HEK293 (cell line): Measurements from ENCODE around the gene COTL1.

Source experiments
- CTCF ChIA-PET: fragments of 350-600 bp; formaldehyde crosslinking; extraction: SDS; loops from one replicate; lab custom pipeline; 2021; ENCODE audit warnings: antibody characterized with exemption; lab: Yijun Ruan, JAX
- POLR2A ChIA-PET: fragments of 300-600 bp; formaldehyde crosslinking; extraction: SDS; loops from one replicate; lab custom pipeline; 2020; ENCODE audit warnings: antibody characterized with exemption, inconsistent platforms; lab: Yijun Ruan, JAX
- H3K27ac ChIP-seq: fragments of 200-500 bp; sonication (Bioruptor generic); 2 replicates; pipeline ENCODE4 v1.5.1; 2014; ENCODE audit warnings: low read depth, low read length, control low read depth, inconsistent platforms; ENCODE audit errors: extremely low read depth
- H3K36me3 ChIP-seq, 2 experiments: fragments of 200-500 bp in 1 of 2; sonication (Bioruptor generic) in 1 of 2; 1 replicate in 1 of 2; 2 replicates in 1 of 2; pipeline ENCODE4 v1.5.1; 2014 to 2017; ENCODE audit warnings: inconsistent platforms in 2 of 2, low read length in 2 of 2; ENCODE audit not compliant: control insufficient read depth in 2 of 2, insufficient read depth in 1 of 2
- H3K4me1 ChIP-seq: fragments of 200-500 bp; sonication (Bioruptor generic); 2 replicates; pipeline ENCODE4 v1.5.1; 2014; ENCODE audit warnings: mild to moderate bottlenecking, low read length, inconsistent platforms; ENCODE audit not compliant: control insufficient read depth, insufficient read depth
- H3K4me3 ChIP-seq: 2 replicates; pipeline ENCODE4 v1.5.1; 2011; ENCODE audit warnings: low read depth, mild to moderate bottlenecking, control low read depth, low read length, moderate library complexity
- H3K9me3 ChIP-seq: fragments of 200-500 bp; sonication (Bioruptor generic); 2 replicates; pipeline ENCODE4 v1.5.1; 2014; ENCODE audit warnings: low read depth, low read length, inconsistent platforms; ENCODE audit not compliant: control insufficient read depth, insufficient read depth
- IKZF3 ChIP-seq: fragments of 450-650 bp; IDR thresholded peaks from 2 replicates; pipeline ENCODE4 v1.5.0; 2018; ENCODE audit warnings: missing biosample characterization, mild to moderate bottlenecking, missing genetic modification characterization, moderate library complexity
- KLF16 ChIP-seq: fragments of 450-650 bp; formaldehyde crosslinking; IDR thresholded peaks from 2 replicates; pipeline ENCODE4 v1.5.1; 2017; ENCODE audit warnings: missing biosample characterization, missing genetic modification characterization
- ZBTB48 ChIP-seq: fragments of 450-650 bp; formaldehyde crosslinking; IDR thresholded peaks from 2 replicates; pipeline ENCODE4 v1.5.1; 2016; ENCODE audit warnings: missing biosample characterization, missing genetic modification characterization
- ZEB2 ChIP-seq: fragments of 450-650 bp; formaldehyde crosslinking; IDR thresholded peaks from 2 replicates; pipeline ENCODE4 v1.5.1; 2016; ENCODE audit warnings: missing biosample characterization, missing genetic modification characterization
- ZFP37 ChIP-seq: fragments of 450-650 bp; formaldehyde crosslinking; IDR thresholded peaks from 2 replicates; pipeline ENCODE4 v1.5.1; 2016; ENCODE audit warnings: missing biosample characterization, missing genetic modification characterization
- ZNF16 ChIP-seq: fragments of 450-650 bp; formaldehyde crosslinking; IDR thresholded peaks from 2 replicates; pipeline ENCODE4 v1.5.1; 2016; ENCODE audit warnings: low read depth, missing biosample characterization, missing genetic modification characterization
- ZNF292 ChIP-seq: fragments of 450-650 bp; formaldehyde crosslinking; IDR thresholded peaks from 2 replicates; pipeline ENCODE4 v1.5.1; 2016; ENCODE audit warnings: low read depth, missing biosample characterization, missing genetic modification characterization, borderline replicate concordance
- ZNF335 ChIP-seq: fragments of 450-650 bp; formaldehyde crosslinking; conservative IDR thresholded peaks from 2 replicates; pipeline ENCODE4 v1.5.1; 2016; ENCODE audit warnings: missing biosample characterization, missing genetic modification characterization
- ZNF37A ChIP-seq: fragments of 450-650 bp; IDR thresholded peaks from 2 replicates; pipeline ENCODE4 v1.5.1; 2018; ENCODE audit warnings: missing biosample characterization, missing genetic modification characterization
- ZNF423 ChIP-seq: fragments of 450-650 bp; formaldehyde crosslinking; IDR thresholded peaks from 2 replicates; pipeline ENCODE4 v1.5.1; 2016; ENCODE audit warnings: missing biosample characterization, missing genetic modification characterization
- ZNF518A ChIP-seq: fragments of 450-650 bp; formaldehyde crosslinking; conservative IDR thresholded peaks from 2 replicates; pipeline ENCODE4 v1.5.1; 2016; ENCODE audit warnings: low read depth, missing biosample characterization, missing genetic modification characterization
- ZNF549 ChIP-seq: fragments of 450-650 bp; IDR thresholded peaks from 2 replicates; pipeline ENCODE4 v1.5.1; 2018; ENCODE audit warnings: missing biosample characterization, missing genetic modification characterization, mild to moderate bottlenecking, inconsistent platforms, moderate library complexity
- ZNF561 ChIP-seq: fragments of 450-650 bp; IDR thresholded peaks from 2 replicates; pipeline ENCODE4 v1.5.1; 2018; ENCODE audit warnings: missing biosample characterization, missing genetic modification characterization, borderline replicate concordance
- ZNF580 ChIP-seq: fragments of 450-650 bp; formaldehyde crosslinking; IDR thresholded peaks from 2 replicates; pipeline ENCODE4 v1.5.1; 2016; ENCODE audit warnings: missing biosample characterization, missing genetic modification characterization
- ZNF600 ChIP-seq: fragments of 450-650 bp; formaldehyde crosslinking; IDR thresholded peaks from 2 replicates; pipeline ENCODE4 v1.5.1; 2016; ENCODE audit warnings: missing biosample characterization, missing genetic modification characterization
- ZNF692 ChIP-seq: fragments of 450-650 bp; formaldehyde crosslinking; IDR thresholded peaks from 2 replicates; pipeline ENCODE4 v1.5.1; 2016; ENCODE audit warnings: missing biosample characterization, missing genetic modification characterization
- ZNF830 ChIP-seq: fragments of 450-650 bp; IDR thresholded peaks from 2 replicates; pipeline ENCODE4 v1.5.0; 2018; ENCODE audit warnings: missing biosample characterization, missing genetic modification characterization, low read depth, mild to moderate bottlenecking, moderate library complexity
- ZNF837 ChIP-seq: fragments of 450-650 bp; formaldehyde crosslinking; IDR thresholded peaks from 2 replicates; pipeline ENCODE4 v1.5.1; 2016; ENCODE audit warnings: missing biosample characterization, missing genetic modification characterization
- ZSCAN16 ChIP-seq: fragments of 450-650 bp; formaldehyde crosslinking; IDR thresholded peaks from 2 replicates; pipeline ENCODE4 v1.5.1; 2016; ENCODE audit warnings: missing biosample characterization, missing genetic modification characterization
- TF ChIP-seq, protein P1 (sequence below): fragments of 450-650 bp; formaldehyde crosslinking; IDR thresholded peaks from 2 replicates; pipeline ENCODE4 v1.5.1; 2016; ENCODE audit warnings: missing biosample characterization, missing genetic modification characterization, low read depth

Gene COTL1

GRCh38 chr16:84613408-84614072 lies 4.3 kb downstream of the COTL1 start:
- ChIA-PET CTCF (no interaction called here), POLR2A (no interaction called here)
- Histone ChIP-seq H3K36me3 (peaks cover 0 to 15% of the 10 kb centered on the region in 2 experiments; a peak in 1 of 3 replicates), H3K4me1 (peaks cover 4% of the 10 kb centered on the region; the same call in 1 of the 2 replicates), H3K9me3 (no peaks in the 10 kb centered on the region), H3K4me3 (no peak overlapping the region), H3K27ac (no peak overlapping the region)
- peak; percentile 96 for TF ChIP-seq ZNF16 (tag by site-specific recombination)
- no peak for TF ChIP-seq ZFP37
- TF ChIP-seq ZNF561, result no peak
- TF ChIP-seq ZNF580 (tag by site-specific recombination), result peak; percentile 64; the same call in 1 of the 2 replicates
- no peak for TF ChIP-seq ZSCAN16 (tag by site-specific recombination)
- TF ChIP-seq, protein P1, sequence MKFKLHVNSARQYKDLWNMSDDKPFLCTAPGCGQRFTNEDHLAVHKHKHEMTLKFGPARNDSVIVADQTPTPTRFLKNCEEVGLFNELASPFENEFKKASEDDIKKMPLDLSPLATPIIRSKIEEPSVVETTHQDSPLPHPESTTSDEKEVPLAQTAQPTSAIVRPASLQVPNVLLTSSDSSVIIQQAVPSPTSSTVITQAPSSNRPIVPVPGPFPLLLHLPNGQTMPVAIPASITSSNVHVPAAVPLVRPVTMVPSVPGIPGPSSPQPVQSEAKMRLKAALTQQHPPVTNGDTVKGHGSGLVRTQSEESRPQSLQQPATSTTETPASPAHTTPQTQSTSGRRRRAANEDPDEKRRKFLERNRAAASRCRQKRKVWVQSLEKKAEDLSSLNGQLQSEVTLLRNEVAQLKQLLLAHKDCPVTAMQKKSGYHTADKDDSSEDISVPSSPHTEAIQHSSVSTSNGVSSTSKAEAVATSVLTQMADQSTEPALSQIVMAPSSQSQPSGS (tag by site-specific recombination), result no peak

DNA sequence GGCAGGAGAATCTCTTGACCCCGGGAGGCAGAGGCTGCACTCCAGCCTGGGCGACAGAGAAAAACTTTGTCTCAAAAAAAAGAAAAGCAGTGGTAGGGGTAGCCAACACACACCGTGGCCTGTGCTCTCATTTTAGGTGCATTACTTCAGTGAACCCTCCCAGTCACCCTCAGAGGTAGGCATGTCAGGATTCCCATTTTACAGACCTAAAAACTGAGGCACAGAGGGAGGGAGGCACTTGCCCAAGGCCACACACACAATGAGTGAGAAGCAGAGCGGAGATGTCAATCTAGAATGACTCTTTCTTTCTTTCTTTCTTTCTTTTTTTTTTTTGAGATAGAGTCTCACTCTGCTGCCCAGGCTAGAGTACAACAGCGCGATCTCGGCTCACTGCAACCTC lies 5.2 kb downstream of the COTL1 start:
- Histone ChIP-seq H3K27ac (no peak overlapping the region), H3K4me3 (no peak overlapping the region), H3K9me3 (no peaks in the 10 kb centered on the region), H3K4me1 (peaks cover 4% of the 10 kb centered on the region; the same call in 1 of the 2 replicates), H3K36me3 (peaks cover 0 to 15% of the 10 kb centered on the region in 2 experiments; a peak in 1 of 3 replicates)
- CTCF ChIA-PET, result no interaction called here
- POLR2A ChIA-PET, result no interaction called here
- no peak for TF ChIP-seq ZEB2 (tag by site-specific recombination)

- Histone ChIP-seq H3K4me3 (no peak overlapping the region), H3K4me1 (no peaks in the 10 kb centered on the region), H3K36me3 (peaks cover 0 to 15% of the 10 kb centered on the region in 2 experiments; a peak in 1 of 3 replicates), H3K27ac (no peak overlapping the region), H3K9me3 (no peaks in the 10 kb centered on the region)
- no peak for TF ChIP-seq ZNF423 (tag by site-specific recombination)
- TF ChIP-seq ZNF692, result no peak
- TF ChIP-seq KLF16 (tag by site-specific recombination), result no peak
- no peak for TF ChIP-seq ZNF335 (tag by site-specific recombination)
- TF ChIP-seq IKZF3 (tag by site-specific recombination), result no peak
- no peak for TF ChIP-seq ZNF549 (tag by site-specific recombination)
- TF ChIP-seq ZNF37A (tag by site-specific recombination), result no peak
- TF ChIP-seq ZNF830 (tag by site-specific recombination), result no peak
- no peak for TF ChIP-seq ZNF518A (tag by site-specific recombination)
- TF ChIP-seq ZBTB48 (tag by site-specific recombination), result no peak
- TF ChIP-seq ZNF561, result no peak
- TF ChIP-seq ZNF837, result no peak
- no peak for TF ChIP-seq ZNF292
- no peak for TF ChIP-seq ZNF600 (tag by site-specific recombination)
- ChIA-PET CTCF (no interaction called here), POLR2A (no interaction called here)
Observed at GRCh38 chr16:84611041-84611440, 6.8 kb downstream of the COTL1 start.
